Measurements from ENCODE around the gene EDN2. TPM values are rescaled to one million over a fixed set of nuclear protein-coding genes. Genes with fewer than 3 reads are reported as not detected.

EDN2 gene
- total RNA-seq, 1 donor: not detected

GRCh38 chr1:41430582-41430981 lies 53.9 kb downstream of the EDN2 start:
- no peak for DNase-seq (ENCODE audit: low read depth)
- H3K4me3 ChIP-seq (ENCODE audit: low read depth, low read length): no peak overlapping the region
- no peak for TF ChIP-seq CTCF (IDR thresholded peaks at IDR 0.05; ENCODE audit: insufficient read depth, low read length)

DNA sequence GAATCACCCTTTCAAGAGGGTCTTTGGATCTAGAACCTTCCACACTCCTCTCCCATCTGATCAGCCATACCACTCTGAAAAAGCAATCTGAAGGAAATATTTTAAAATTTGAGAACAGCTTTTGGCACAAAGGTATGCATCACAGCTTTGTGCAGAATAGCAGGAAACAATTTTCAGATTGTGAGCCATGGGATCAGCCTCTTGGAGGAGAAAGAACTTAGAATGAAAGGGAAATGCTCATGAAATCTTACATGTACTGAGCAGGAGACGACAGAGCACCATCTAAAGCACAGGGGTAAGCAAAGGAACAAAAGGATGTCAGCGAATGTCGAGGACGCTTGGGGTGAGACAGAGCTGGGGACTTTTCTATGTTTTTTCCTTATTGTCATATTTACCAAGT lies 54.4 kb downstream of the EDN2 start:
- no peak for TF ChIP-seq CTCF (IDR thresholded peaks at IDR 0.05; ENCODE audit: insufficient read depth, low read length)

GRCh38 chr1:41429641-41430035 lies 54.8 kb downstream of the EDN2 start:
- no peak for TF ChIP-seq CTCF (IDR thresholded peaks at IDR 0.05; ENCODE audit: insufficient read depth, low read length)

More for the DNA sequence above, 54.4 kb downstream of the EDN2 start:
- no peak overlapping the region for H3K4me3 ChIP-seq (ENCODE audit: low read depth, low read length)
- no peak for DNase-seq (ENCODE audit: low read depth)

More at GRCh38 chr1:41429641-41430035, 54.8 kb downstream of the EDN2 start:
- H3K4me3 ChIP-seq (ENCODE audit: low read depth, low read length): no peak overlapping the region
- DNase-seq (ENCODE audit: low read depth): no peak

Small RNA genes lying within 50 kb of the gene (small RNA-seq; reads per million reads assigned to genes)
- not detected for gene RNA5SP45

Other genes with a start within 250 kb of the EDN2 start
- gene SCMH1, start 242.4 kb downstream of the EDN2 start, total RNA-seq (ENCODE audit: low replicate concordance): 9.8 and 12.1 TPM in 2 replicates
- gene FOXO6, start 123.2 kb downstream of the EDN2 start, total RNA-seq (ENCODE audit: low replicate concordance): not detected in 2 replicates

All from fibroblast of the aortic adventitia (primary cell).